ENCODE results near the gene ARHGAP4.

ARHGAP4 gene

GRCh38 chrX:153903238-153903980, 22.7 kb downstream of the ARHGAP4 start:
- no peak for DNase-seq

- DNase-seq: no peak
These were observed 23.7 kb downstream of the ARHGAP4 start for GRCh38 chrX:153902385-153902784.

DNA sequence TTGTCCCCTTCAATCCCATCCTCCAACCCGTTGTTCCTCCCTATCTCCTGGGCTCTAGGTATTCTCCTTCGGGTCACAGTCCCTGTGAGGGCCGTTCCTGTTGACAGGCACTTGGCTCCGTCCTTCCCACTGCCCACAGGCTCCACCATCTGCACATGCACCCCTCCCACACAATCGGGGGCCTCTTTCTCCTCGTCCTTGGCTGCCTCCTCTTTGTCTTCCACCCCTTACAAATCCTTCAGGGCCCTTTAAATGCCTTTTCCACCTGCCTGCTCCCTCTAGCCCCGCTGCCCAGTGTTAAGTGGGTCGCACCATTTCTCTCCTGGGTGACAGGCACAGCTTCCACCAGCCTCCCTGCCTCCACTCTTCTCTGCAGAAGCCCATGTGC, 24.3 kb downstream of the ARHGAP4 start:
- no peak for DNase-seq

- peak; percentile 51 for DNase-seq
These were observed 25.0 kb downstream of the ARHGAP4 start for GRCh38 chrX:153900831-153901752.

- no peak for DNase-seq
These were observed 28.2 kb downstream of the ARHGAP4 start for GRCh38 chrX:153897899-153898298.

DNA sequence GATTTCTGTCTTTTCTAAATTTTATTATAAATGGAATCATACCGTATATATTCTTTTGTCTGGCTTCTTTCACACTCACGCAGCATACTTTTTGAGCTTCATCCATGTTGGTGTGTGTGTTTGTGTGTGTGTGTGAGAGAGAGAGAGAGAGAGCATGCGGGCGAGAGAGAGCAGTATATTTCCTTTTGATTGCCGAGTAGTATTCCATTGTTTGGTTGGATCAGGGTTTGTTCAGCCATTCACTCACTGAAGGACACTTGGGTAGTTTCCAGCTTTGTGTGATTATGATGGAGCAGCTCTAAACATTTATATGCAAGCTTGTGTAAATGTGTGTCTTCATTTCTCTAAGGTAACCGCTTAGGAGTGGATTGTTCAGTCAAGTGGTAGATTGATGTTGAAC, 36.9 kb downstream of the ARHGAP4 start:
- no peak for DNase-seq

- DNase-seq: no peak
These were observed 37.7 kb downstream of the ARHGAP4 start for GRCh38 chrX:153888344-153888743.

GRCh38 chrX:153887385-153887784, 38.7 kb downstream of the ARHGAP4 start:
- no peak for DNase-seq

DNA sequence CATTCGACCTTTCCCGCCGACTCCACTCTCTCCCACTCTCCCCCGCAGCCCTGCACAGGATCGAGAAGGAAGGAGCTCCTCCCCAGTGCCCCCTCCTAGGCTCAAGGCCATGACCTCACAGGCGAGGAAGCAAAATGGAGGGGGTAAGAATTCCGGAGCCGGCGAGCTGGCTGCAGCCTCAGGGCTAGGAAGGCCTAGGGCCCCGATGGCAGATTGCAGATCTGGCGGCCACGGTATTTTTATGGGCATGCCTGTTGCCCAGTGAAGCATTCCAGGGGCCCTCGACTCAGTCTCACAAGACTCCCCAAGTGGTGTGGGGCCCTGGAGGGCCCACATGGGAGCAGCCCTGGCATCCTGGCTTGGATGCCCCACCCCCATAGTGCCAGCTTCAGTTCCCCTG, 39.1 kb downstream of the ARHGAP4 start:
- DNase-seq: no peak

- DNase-seq: peak; percentile 25
These were observed 39.8 kb downstream of the ARHGAP4 start, which contains the start of gene L1CAM for GRCh38 chrX:153885968-153886903. TSS of gene L1CAM (minus strand) at chrX:153886173. CDS start at chrX:153875836, 10,337 bp downstream.

DNA sequence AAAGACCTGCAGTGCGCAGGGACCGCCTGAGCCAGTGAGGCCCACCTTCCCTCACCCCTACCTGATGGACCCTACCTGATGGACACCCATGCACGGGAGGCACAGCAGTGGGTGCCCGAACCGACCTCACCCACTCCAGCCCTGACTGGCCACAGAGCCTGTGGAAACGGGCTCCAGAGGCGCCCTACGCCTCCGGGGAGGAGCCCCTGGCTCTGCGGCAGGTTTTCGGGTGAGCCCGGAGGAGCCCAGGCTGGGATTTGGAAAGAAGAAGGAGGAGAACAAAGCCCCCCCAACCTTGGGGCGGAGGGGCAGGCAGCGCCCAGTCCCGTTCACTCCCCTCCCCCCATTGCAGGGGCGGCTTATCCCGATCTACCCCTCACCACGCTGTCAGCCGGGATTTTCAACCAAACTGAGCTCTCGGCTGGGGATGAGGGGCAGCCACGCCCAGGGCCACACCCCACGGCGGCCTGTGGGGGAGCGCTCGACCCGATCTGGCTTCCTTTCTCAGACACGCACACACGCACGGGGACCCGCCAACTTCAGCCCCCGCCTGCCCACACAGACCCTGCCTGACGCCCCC, 40.8 kb downstream of the ARHGAP4 start:
- no peak for DNase-seq

GRCh38 chrX:153884590-153884989, 41.5 kb downstream of the ARHGAP4 start:
- DNase-seq: no peak

GRCh38 chrX:153884136-153884535, 41.9 kb downstream of the ARHGAP4 start:
- DNase-seq: no peak

- no peak for DNase-seq
These were observed 42.8 kb downstream of the ARHGAP4 start for GRCh38 chrX:153883163-153883843.

DNA sequence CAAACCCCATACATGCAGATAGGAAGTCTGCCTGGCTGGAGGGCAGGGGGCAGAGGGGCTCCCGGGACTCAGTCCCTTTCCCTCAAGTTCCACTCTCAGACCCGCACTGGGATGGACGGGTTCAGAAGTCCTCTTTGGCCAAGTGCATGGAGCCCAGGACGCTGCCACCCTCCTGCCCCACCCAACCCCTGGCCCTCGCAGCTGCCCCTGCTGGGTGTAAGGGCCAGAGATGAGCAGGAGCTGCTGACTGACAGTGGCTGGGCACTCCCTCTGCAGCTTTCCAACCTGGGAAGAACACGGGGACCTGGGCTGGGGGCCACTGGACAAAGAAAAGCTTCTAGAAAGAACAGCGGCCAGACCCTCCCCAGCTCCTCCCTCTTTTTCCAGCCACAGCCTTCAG, 43.5 kb downstream of the ARHGAP4 start:
- no peak for DNase-seq

DNA sequence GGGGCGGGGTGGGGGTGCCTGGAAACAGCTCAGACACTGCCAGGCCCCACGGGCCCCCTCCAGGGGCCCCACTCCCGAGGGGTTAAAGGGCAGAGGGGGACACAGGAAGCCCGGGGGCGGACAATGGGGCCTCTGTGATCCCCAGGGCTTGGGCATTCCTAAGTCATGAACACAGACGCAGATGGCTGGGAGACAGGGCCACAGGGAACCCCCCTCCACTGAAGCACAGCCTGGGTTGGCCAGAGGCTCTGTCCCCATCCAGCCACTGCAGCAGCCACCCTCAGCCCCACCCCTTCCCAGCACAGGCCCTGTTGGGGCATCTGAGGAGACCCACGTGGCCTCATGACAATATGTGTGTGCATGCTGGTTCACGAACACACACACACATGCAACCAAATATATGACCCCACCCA, 44.0 kb downstream of the ARHGAP4 start:
- no peak for DNase-seq

GRCh38 chrX:153881281-153881680, 44.8 kb downstream of the ARHGAP4 start:
- DNase-seq: no peak

- no peak for DNase-seq
These were observed 45.6 kb downstream of the ARHGAP4 start for GRCh38 chrX:153880440-153880815.

GRCh38 chrX:153879741-153880439, 46.2 kb downstream of the ARHGAP4 start:
- no peak for DNase-seq

DNA sequence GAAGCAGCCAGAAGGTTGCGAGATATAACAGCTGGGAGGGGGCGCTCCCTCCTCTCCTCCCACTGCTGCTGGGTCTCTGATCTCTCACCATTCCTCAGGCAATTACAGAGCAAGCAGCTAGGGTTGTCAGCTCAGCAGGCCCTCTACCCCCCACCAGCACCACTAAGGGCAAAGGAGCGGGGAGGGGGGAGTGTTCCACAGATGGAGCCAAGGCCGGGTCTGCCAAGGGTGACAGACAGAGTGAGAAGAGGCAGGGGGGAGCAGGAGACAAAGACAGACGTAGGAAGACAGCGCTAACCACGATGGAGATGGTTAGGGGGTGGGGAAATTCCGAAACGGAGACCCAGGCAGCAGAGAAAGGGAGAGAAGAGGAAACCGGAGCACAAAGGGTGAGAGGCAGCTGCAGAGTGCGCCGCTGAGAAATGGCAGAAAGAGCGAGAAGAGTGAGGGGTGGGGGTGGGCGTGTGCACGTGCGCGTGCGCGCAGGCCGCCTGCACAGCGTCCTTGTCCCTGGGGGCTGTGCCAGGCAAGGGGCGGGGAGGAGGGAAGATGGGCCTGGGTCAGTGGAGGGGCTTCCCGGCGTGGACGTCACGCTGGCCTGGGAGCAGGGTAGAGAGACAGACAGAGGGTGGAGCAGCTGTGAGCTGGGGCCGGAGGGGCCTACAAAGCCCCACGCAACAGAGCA, 47.0 kb downstream of the ARHGAP4 start:
- DNase-seq: no peak

- no peak for DNase-seq
These were observed 47.7 kb downstream of the ARHGAP4 start for GRCh38 chrX:153878345-153878744.
